GM23338 (cell line): ENCODE measurements around the gene DLG5. TPM values are rescaled to one million over a fixed set of nuclear protein-coding genes. Genes with fewer than 3 reads are reported as not detected.

Experiments used
- ATAC-seq: fragments of 200-7000 bp; cut with Tn5 transposase; 3 replicates; pipeline ENCODE4 v1.9.1; 2020
- DNase-seq: peaks from one replicate; pipeline ENCODE4 v3.0.0-alpha.2; 2015; ENCODE audit warnings: low spot score
- H2AFZ ChIP-seq: fragments of 200-600 bp; sonication (generic); 2 replicates; pipeline ENCODE4 v1.8.0; 2016; ENCODE audit warnings: antibody characterized with exemption, mild to moderate bottlenecking, moderate library complexity
- H3F3A ChIP-seq: fragments of 200-600 bp; sonication (generic); replicated peaks from 2 replicates; pipeline ENCODE4 v1.8.0; 2017; ENCODE audit warnings: antibody characterized with exemption, mixed run types, low read depth
- H3K27ac ChIP-seq: fragments of 200-600 bp; sonication (generic); 2 replicates; pipeline ENCODE4 v1.6.1; 2016; ENCODE audit warnings: low read depth
- H3K27me3 ChIP-seq: fragments of 200-600 bp; sonication (generic); 2 replicates; pipeline ENCODE4 v1.8.0; 2016; ENCODE audit warnings: mild to moderate bottlenecking, mixed run types, moderate library complexity; ENCODE audit not compliant: insufficient read depth
- H3K36me3 ChIP-seq: fragments of 200-600 bp; sonication (generic); 2 replicates; pipeline ENCODE4 v1.8.0; 2016; ENCODE audit warnings: mild to moderate bottlenecking; ENCODE audit not compliant: insufficient read depth
- H3K4me1 ChIP-seq: fragments of 200-600 bp; sonication (generic); 2 replicates; pipeline ENCODE4 v1.8.0; 2016; ENCODE audit warnings: mild to moderate bottlenecking, moderate library complexity; ENCODE audit not compliant: insufficient read depth
- H3K4me2 ChIP-seq: fragments of 200-600 bp; sonication (generic); 2 replicates; pipeline ENCODE4 v1.7.1; 2017; ENCODE audit warnings: mixed run types
- H3K4me3 ChIP-seq: fragments of 200-600 bp; sonication (generic); 2 replicates; pipeline ENCODE4 v1.6.1; 2016; ENCODE audit warnings: mixed run types
- H3K79me2 ChIP-seq: fragments of 200-600 bp; sonication (generic); replicated peaks from 2 replicates; pipeline ENCODE4 v1.8.0; 2017; ENCODE audit warnings: mild to moderate bottlenecking; ENCODE audit not compliant: insufficient read depth
- H3K9me2 ChIP-seq: fragments of 200-600 bp; sonication (generic); 2 replicates; pipeline ENCODE4 v1.8.0; 2017; ENCODE audit not compliant: insufficient read depth
- H4K20me1 ChIP-seq: fragments of 200-600 bp; sonication (generic); replicated peaks from 2 replicates; pipeline ENCODE4 v1.8.0; 2017; ENCODE audit warnings: mild to moderate bottlenecking; ENCODE audit not compliant: insufficient read depth
- H3K27ac Mint-ChIP-seq: 2 replicates; pipeline ENCODE4 v1.8.0; 2020; ENCODE audit warnings: inconsistent platforms, mild to moderate bottlenecking, moderate library complexity, mixed read lengths
- H3K27me3 Mint-ChIP-seq: 3 replicates; pipeline ENCODE4 v1.8.0; 2022; ENCODE audit warnings: low read depth, mild to moderate bottlenecking, moderate library complexity, mixed read lengths, inconsistent platforms; ENCODE audit not compliant: insufficient read depth, poor library complexity
- H3K36me3 Mint-ChIP-seq: 3 replicates; pipeline ENCODE4 v1.8.0; 2021; ENCODE audit warnings: low read depth, mild to moderate bottlenecking, inconsistent platforms, moderate library complexity, mixed read lengths
- H3K4me1 Mint-ChIP-seq: 3 replicates; pipeline ENCODE4 v1.8.0; 2020; ENCODE audit warnings: mild to moderate bottlenecking, inconsistent platforms, mixed read lengths
- H3K4me3 Mint-ChIP-seq: 3 replicates; pipeline ENCODE4 v1.8.0; 2021; ENCODE audit warnings: moderate library complexity, mild to moderate bottlenecking, inconsistent platforms, mixed read lengths
- H3K9me3 Mint-ChIP-seq: 3 replicates; pipeline ENCODE4 v1.8.0; 2020; ENCODE audit warnings: moderate library complexity, mild to moderate bottlenecking, inconsistent platforms, mixed read lengths
- CREB1 ChIP-seq: fragments of 250-450 bp; sonication (Bioruptor Pico); IDR thresholded peaks from 2 replicates; pipeline ENCODE4 v1.5.0; 2020; ENCODE audit warnings: low read depth, mild to moderate bottlenecking, moderate library complexity
- EZH2 ChIP-seq: fragments of 200-600 bp; sonication (generic); IDR thresholded peaks from one replicate; pipeline ENCODE4 v1.8.0; 2017; ENCODE audit warnings: antibody characterized with exemption, mild to moderate bottlenecking, low read depth; ENCODE audit not compliant: unreplicated experiment
- NANOG ChIP-seq: IDR thresholded peaks from 2 replicates; pipeline ENCODE4 v1.6.1; 2016; ENCODE audit warnings: antibody characterized with exemption, borderline replicate concordance
- ZNF114 ChIP-seq: fragments of 250-450 bp; sonication (Bioruptor Pico); IDR thresholded peaks from 2 replicates; pipeline ENCODE4 v1.5.0; 2020; ENCODE audit warnings: mild to moderate bottlenecking, moderate library complexity
- ZNF331 ChIP-seq: fragments of 250-450 bp; sonication (Bioruptor Pico); IDR thresholded peaks from 2 replicates; pipeline ENCODE4 v1.5.0; 2020; ENCODE audit warnings: low read depth, mild to moderate bottlenecking, moderate library complexity
- polyA plus RNA-seq: library from polyadenylated mRNA; unstranded; fragments of >200 nt; fragmentation: Nextera tagmentation; extraction: Ambion mirVana; gene quantifications from 2 replicates; pipeline ENCODE4 v1.2.1, GENCODE V29; 2016
- total RNA-seq: library from RNA; depleted of rRNA; stranded (reverse); fragments of >200 nt; shearing (Covaris generic); gene quantifications from 2 replicates; pipeline ENCODE4 v1.2.3, GENCODE V29; 2014
- TF ChIP-seq, protein P1 (sequence below), 2 experiments: fragments of 200-600 bp in 1 of 2; sonication (generic) in 1 of 2; conservative IDR thresholded peaks; 2 replicates each; pipeline versions ENCODE4 v1.5.1 to v1.6.1; 2016 to 2017; ENCODE audit warnings: antibody characterized with exemption in 2 of 2, low read depth in 2 of 2, mild to moderate bottlenecking in 2 of 2, moderate library complexity in 1 of 2
- TF ChIP-seq, protein P2 (sequence below): fragments of 250-450 bp; sonication (Bioruptor Pico); IDR thresholded peaks from 2 replicates; pipeline ENCODE4 v1.5.0; 2020; ENCODE audit warnings: mild to moderate bottlenecking, moderate library complexity

Gene DLG5
- total and polyA plus RNA-seq, 2 experiments from 2014 or later = 7.4 to 66.6 TPM

DNA sequence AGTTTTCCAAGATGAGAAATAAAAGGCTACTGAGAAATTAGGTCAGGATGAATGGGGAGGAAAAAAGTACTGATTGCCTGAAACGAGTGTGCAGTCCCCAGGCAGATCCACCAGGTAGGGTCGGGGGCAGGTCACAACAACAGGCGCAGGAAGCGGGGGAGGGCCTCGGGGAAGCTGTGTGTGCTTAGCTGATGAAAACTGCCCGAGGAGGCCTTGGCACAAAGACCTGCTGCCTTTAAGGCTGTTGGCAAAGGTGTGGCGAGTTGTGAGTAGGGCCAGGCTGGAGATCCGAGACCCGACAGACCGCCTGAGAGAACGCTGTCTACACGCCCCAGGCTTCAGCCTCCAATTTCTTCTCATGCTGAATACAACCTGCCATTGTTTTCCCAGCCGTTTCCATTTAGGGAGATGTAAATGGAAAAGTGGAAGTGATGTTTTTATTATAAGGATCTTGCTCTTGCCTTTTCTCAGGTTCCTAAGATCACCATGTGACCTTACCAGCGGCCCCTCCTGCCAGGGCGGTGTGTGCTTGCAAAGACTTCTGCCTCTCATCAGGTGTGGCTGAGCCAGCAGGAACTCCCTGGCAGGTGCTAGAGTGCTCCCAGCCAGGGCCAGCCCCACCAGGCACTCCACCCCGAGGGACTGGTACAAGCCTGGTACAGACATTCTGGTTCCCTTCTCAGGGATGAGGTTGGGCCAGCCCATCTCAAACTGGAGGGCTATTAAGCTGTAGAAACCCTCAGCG is 60.8 kb downstream of the DLG5 start:
- ATAC-seq (peak; percentile 68), DNase-seq (peak; percentile 55)
- H3K4me3 Mint-ChIP-seq = peak overlapping the region; percentile 25; the same call in 1 of the 3 replicates
- peaks cover 62% of the 10 kb centered on the region for H3K4me1 Mint-ChIP-seq
- peak overlapping the region; percentile 63 for H3K4me2 ChIP-seq
- H3K27me3 Mint-ChIP-seq = peaks cover 13% of the 10 kb centered on the region
- H3F3A ChIP-seq = 0 out of 2 replicates have a peak, but pooled peaks cover 2% of the 10 kb centered on the region
- TF ChIP-seq NANOG (no peak), EZH2 (no peak), CREB1 (CRISPR knock-in tag) (no peak), ZNF114 (CRISPR knock-in tag) (no peak), ZNF331 (CRISPR knock-in tag) (no peak)
- TF ChIP-seq, protein P1, sequence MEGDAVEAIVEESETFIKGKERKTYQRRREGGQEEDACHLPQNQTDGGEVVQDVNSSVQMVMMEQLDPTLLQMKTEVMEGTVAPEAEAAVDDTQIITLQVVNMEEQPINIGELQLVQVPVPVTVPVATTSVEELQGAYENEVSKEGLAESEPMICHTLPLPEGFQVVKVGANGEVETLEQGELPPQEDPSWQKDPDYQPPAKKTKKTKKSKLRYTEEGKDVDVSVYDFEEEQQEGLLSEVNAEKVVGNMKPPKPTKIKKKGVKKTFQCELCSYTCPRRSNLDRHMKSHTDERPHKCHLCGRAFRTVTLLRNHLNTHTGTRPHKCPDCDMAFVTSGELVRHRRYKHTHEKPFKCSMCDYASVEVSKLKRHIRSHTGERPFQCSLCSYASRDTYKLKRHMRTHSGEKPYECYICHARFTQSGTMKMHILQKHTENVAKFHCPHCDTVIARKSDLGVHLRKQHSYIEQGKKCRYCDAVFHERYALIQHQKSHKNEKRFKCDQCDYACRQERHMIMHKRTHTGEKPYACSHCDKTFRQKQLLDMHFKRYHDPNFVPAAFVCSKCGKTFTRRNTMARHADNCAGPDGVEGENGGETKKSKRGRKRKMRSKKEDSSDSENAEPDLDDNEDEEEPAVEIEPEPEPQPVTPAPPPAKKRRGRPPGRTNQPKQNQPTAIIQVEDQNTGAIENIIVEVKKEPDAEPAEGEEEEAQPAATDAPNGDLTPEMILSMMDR (conservative IDR thresholded peaks at IDR 0.05; ENCODE audit: low read depth in 2 of 2) = no peak
- TF ChIP-seq, protein P2, sequence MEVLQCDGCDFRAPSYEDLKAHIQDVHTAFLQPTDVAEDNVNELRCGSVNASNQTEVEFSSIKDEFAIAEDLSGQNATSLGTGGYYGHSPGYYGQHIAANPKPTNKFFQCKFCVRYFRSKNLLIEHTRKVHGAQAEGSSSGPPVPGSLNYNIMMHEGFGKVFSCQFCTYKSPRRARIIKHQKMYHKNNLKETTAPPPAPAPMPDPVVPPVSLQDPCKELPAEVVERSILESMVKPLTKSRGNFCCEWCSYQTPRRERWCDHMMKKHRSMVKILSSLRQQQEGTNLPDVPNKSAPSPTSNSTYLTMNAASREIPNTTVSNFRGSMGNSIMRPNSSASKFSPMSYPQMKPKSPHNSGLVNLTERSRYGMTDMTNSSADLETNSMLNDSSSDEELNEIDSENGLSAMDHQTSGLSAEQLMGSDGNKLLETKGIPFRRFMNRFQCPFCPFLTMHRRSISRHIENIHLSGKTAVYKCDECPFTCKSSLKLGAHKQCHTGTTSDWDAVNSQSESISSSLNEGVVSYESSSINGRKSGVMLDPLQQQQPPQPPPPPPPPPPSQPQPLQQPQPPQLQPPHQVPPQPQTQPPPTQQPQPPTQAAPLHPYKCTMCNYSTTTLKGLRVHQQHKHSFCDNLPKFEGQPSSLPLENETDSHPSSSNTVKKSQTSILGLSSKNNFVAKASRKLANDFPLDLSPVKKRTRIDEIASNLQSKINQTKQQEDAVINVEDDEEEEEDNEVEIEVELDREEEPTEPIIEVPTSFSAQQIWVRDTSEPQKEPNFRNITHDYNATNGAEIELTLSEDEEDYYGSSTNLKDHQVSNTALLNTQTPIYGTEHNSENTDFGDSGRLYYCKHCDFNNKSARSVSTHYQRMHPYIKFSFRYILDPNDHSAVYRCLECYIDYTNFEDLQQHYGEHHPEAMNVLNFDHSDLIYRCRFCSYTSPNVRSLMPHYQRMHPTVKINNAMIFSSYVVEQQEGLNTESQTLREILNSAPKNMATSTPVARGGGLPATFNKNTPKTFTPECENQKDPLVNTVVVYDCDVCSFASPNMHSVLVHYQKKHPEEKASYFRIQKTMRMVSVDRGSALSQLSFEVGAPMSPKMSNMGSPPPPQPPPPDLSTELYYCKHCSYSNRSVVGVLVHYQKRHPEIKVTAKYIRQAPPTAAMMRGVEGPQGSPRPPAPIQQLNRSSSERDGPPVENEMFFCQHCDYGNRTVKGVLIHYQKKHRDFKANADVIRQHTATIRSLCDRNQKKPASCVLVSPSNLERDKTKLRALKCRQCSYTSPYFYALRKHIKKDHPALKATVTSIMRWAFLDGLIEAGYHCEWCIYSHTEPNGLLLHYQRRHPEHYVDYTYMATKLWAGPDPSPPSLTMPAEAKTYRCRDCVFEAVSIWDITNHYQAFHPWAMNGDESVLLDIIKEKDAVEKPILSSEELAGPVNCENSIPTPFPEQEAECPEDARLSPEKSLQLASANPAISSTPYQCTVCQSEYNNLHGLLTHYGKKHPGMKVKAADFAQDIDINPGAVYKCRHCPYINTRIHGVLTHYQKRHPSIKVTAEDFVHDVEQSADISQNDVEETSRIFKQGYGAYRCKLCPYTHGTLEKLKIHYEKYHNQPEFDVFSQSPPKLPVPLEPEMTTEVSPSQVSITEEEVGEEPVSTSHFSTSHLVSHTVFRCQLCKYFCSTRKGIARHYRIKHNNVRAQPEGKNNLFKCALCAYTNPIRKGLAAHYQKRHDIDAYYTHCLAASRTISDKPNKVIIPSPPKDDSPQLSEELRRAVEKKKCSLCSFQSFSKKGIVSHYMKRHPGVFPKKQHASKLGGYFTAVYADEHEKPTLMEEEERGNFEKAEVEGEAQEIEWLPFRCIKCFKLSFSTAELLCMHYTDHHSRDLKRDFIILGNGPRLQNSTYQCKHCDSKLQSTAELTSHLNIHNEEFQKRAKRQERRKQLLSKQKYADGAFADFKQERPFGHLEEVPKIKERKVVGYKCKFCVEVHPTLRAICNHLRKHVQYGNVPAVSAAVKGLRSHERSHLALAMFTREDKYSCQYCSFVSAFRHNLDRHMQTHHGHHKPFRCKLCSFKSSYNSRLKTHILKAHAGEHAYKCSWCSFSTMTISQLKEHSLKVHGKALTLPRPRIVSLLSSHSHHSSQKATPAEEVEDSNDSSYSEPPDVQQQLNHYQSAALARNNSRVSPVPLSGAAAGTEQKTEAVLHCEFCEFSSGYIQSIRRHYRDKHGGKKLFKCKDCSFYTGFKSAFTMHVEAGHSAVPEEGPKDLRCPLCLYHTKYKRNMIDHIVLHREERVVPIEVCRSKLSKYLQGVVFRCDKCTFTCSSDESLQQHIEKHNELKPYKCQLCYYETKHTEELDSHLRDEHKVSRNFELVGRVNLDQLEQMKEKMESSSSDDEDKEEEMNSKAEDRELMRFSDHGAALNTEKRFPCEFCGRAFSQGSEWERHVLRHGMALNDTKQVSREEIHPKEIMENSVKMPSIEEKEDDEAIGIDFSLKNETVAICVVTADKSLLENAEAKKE (CRISPR knock-in tag) = no peak
- 0 out of 2 replicates have a peak, but pooled peaks cover 3% of the 10 kb centered on the region for H4K20me1 ChIP-seq
- peaks cover 36% of the 10 kb centered on the region for H3K36me3 Mint-ChIP-seq
- H3K4me3 ChIP-seq = peak overlapping the region; percentile 24; the same call in 1 of the 2 replicates
- peaks cover 36% of the 10 kb centered on the region for H3K4me1 ChIP-seq
- H3K9me2 ChIP-seq = no peaks in the 10 kb centered on the region
- no peaks in the 10 kb centered on the region for H3K27me3 ChIP-seq
- H3K27ac Mint-ChIP-seq = peak overlapping the region; percentile 68
- no peak overlapping the region for H2AFZ ChIP-seq
- peak overlapping the region; percentile 83; the same call in 1 of the 2 replicates for H3K27ac ChIP-seq
- H3K9me3 Mint-ChIP-seq = no peaks in the 10 kb centered on the region
- peaks cover 20% of the 10 kb centered on the region for H3K79me2 ChIP-seq
- H3K36me3 ChIP-seq = no peaks in the 10 kb centered on the region
